ENCODE measurements around the gene RNF6.

- TF ChIP-seq EZH2 (IDR thresholded peaks at IDR 0.05; ENCODE audit: borderline replicate concordance, insufficient read depth, low read length, poor library complexity, severe bottlenecking) = no peak
- TF ChIP-seq TAF1 (IDR thresholded peaks at IDR 0.05; ENCODE audit: low read depth) = no peak
- no peak for TF ChIP-seq CTCF (IDR thresholded peaks at IDR 0.05; ENCODE audit: poor library complexity, severe bottlenecking)
- TF ChIP-seq REST (IDR thresholded peaks at IDR 0.05; ENCODE audit: borderline replicate concordance) = no peak
- TF ChIP-seq POLR2AphosphoS5 (IDR thresholded peaks at IDR 0.05) = no peak
- no peak for TF ChIP-seq EP300 (conservative IDR thresholded peaks at IDR 0.05; ENCODE audit: poor library complexity, severe bottlenecking)
- TF ChIP-seq SMC3 (conservative IDR thresholded peaks at IDR 0.05; ENCODE audit: poor library complexity) = no peak
- TF ChIP-seq MXI1 (conservative IDR thresholded peaks at IDR 0.05; ENCODE audit: poor library complexity, severe bottlenecking) = no peak
Observed at GRCh38 chr13:26228096-26228495, 6.0 kb upstream of the RNF6 start.

Measured in neural cell (in vitro differentiated cells).